ENCODE results near the gene SMCHD1. TPM values are rescaled to one million over a fixed set of nuclear protein-coding genes. Genes with fewer than 3 reads are reported as not detected.

The SMCHD1 gene
- total RNA-seq, 1 experiment from 2014 or later, result 48.6 TPM

DNA sequence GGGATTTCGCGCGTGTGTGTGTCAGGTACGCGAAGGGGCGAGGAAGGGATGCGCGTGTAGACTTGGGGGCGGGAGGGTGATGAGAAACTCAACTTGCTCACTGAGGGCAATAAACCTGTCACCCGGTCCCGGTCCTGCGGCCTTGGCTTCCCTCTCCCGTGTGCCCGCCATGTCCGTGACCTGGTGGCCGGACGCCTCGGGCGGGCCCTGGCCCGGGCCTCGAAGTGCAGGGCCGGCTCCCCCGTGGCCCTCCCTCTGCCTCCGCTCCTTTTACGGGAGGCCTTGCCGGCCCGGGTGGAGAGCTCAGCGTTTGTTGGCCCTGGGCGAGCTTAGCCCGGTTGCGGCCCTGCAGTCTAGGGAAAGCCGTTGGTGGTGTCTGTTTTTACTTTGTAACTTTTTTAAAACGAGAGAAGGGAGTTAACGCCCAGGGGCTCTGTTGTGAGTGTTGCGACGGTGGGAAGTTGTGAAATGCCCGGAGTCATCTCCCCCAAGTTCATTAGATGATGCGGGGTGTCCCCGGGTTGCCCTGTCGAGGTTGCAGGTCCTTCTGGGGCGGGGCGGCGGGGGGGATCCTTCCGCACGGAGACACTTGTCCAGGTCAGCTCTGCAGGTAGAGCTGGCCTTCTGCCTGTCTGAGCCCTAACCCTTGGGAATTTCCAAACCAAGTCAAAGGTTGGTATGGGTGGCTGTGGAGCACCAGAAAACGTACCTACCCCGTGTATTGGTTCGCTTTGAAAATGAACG, 883 bp downstream of the SMCHD1 start:
- peak overlapping the region; percentile 93 for H3K27ac ChIP-seq (ENCODE audit: low read depth, low read length)
- intact Hi-C loops (cut with micrococcal nuclease), result loop anchor here (5.0 kb wide), 1 partner anchor 84 kb away; the partner anchor contains the start of genes METTL4 and NDC80
- ChIA-PET CTCF (no interaction called here), RAD21 (ENCODE audit: low non-redundant PET in 1 of 2, low total read pairs in 2 of 2, uncharacterized antibody in 2 of 2, unreplicated experiment in 2 of 2) (no interaction called here), POLR2A (interaction anchor here (1.0 kb wide), 1 partner anchor 12 kb away, joined by 3 read pairs; no protein-coding TSS in a partner anchor)
- peak overlapping the region; percentile 83 for H3K4me2 ChIP-seq (ENCODE audit: low read length)
- ATAC-seq (peak; percentile 20), DNase-seq (ENCODE audit: low read depth, low spot score) (no peak)
- H4K20me1 ChIP-seq (ENCODE audit: insufficient read depth), result peaks cover 17% of the 10 kb centered on the region; the same call in 1 of the 2 replicates
- H3K79me2 ChIP-seq (ENCODE audit: insufficient read depth, low read length), result peaks cover 57% of the 10 kb centered on the region
- H3K9me3 ChIP-seq (ENCODE audit: control insufficient read depth in 1 of 2, insufficient read depth in 1 of 2, low read depth in 1 of 2, low read length in 2 of 2), result no peaks in the 10 kb centered on the region
- peak overlapping the region; percentile 90 for H3K9ac ChIP-seq (ENCODE audit: low read length)
- H3K4me3 ChIP-seq (replicated peaks in 1 of 2; ENCODE audit: low read depth in 1 of 2, low read length in 2 of 2), result peak overlapping the region; percentile 89 to 93
- TF ChIP-seq YY1 (IDR thresholded peaks at IDR 0.05; ENCODE audit: extremely low read depth, insufficient replicate concordance, low read depth, low read length) (no peak), ZFX (IDR thresholded peaks at IDR 0.05) (peak; percentile 42)
- no peaks in the 10 kb centered on the region for H3K9me2 ChIP-seq (ENCODE audit: insufficient read depth)
- peaks cover 30 to 42% of the 10 kb centered on the region in 2 experiments for H3K4me1 ChIP-seq (ENCODE audit: control insufficient read depth in 1 of 2, insufficient read depth in 2 of 2, low read length in 2 of 2)
- TSS peak; percentile 51 for BruUV-seq (replicated peaks)
- H3K36me3 ChIP-seq (ENCODE audit: control insufficient read depth in 1 of 2, insufficient read depth in 2 of 2, low read length in 2 of 2), result no peaks in the 10 kb centered on the region
- no peak overlapping the region for H2AFZ ChIP-seq (ENCODE audit: low read depth, low read length, poor library complexity, severe bottlenecking)
- no peaks in the 10 kb centered on the region for H3K27me3 ChIP-seq (ENCODE audit: insufficient read depth, low read length)

DNA sequence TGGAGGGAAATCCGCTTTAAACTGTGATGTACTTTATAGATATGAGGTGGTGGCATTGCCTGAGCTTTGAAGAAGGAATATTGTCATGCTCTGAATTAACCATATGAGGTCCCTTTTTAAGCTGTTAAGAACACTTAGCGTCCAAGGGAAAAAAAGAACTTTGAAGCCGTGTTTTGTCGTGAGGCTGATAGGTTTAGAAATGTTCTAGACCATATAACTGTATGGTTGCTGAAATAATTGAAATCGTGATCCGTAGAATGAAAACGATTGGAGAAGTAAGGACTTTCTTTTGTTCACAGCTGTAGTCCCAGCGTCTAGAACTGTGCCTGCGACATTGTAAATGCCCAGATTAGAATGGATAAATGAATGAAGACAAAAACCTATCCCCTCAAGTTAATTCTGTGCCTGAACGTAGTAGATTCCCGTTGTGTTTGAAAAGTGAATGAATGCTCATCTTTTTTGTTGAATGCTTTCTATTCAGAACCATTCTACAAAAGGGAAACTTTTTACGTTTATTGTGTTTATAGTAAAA, 1.5 kb downstream of the SMCHD1 start:
- POLR2A ChIA-PET, result no interaction called here
- Histone ChIP-seq H3K4me1 (ENCODE audit: control insufficient read depth in 1 of 2, insufficient read depth in 2 of 2, low read length in 2 of 2) (peaks cover 30 to 42% of the 10 kb centered on the region in 2 experiments), H3K9me2 (ENCODE audit: insufficient read depth) (no peaks in the 10 kb centered on the region), H3K36me3 (ENCODE audit: control insufficient read depth in 1 of 2, insufficient read depth in 2 of 2, low read length in 2 of 2) (no peaks in the 10 kb centered on the region), H3K9ac (ENCODE audit: low read length) (peak overlapping the region; percentile 90), H3K4me3 (replicated peaks in 1 of 2; ENCODE audit: low read depth in 1 of 2, low read length in 2 of 2) (peak overlapping the region; percentile 89 to 93), H3K79me2 (ENCODE audit: insufficient read depth, low read length) (peaks cover 62% of the 10 kb centered on the region), H3K27ac (ENCODE audit: low read depth, low read length) (peak overlapping the region; percentile 93), H3K27me3 (ENCODE audit: insufficient read depth, low read length) (no peaks in the 10 kb centered on the region), H4K20me1 (ENCODE audit: insufficient read depth) (peaks cover 17% of the 10 kb centered on the region; the same call in 1 of the 2 replicates), H3K9me3 (ENCODE audit: control insufficient read depth in 1 of 2, insufficient read depth in 1 of 2, low read depth in 1 of 2, low read length in 2 of 2) (no peaks in the 10 kb centered on the region), H2AFZ (ENCODE audit: low read depth, low read length, poor library complexity, severe bottlenecking) (no peak overlapping the region), H3K4me2 (ENCODE audit: low read length) (peak overlapping the region; percentile 83)
- no peak for DNase-seq (ENCODE audit: low read depth, low spot score)
- intact Hi-C loops (cut with micrococcal nuclease), result loop anchor here (5.0 kb wide), 1 partner anchor 85 kb away; the partner anchor contains the start of genes METTL4 and NDC80
- TF ChIP-seq SRF (IDR thresholded peaks at IDR 0.05; ENCODE audit: low read depth) (no peak), EZH2phosphoT487 (IDR thresholded peaks at IDR 0.05; ENCODE audit: borderline replicate concordance) (no peak)
- CTCF ChIA-PET, result no interaction called here
- no peak for ATAC-seq
- RAD21 ChIA-PET (ENCODE audit: low non-redundant PET in 1 of 2, low total read pairs in 2 of 2, uncharacterized antibody in 2 of 2, unreplicated experiment in 2 of 2), result no interaction called here
- BruUV-seq (replicated peaks), result no TSS peak
